HG03442 (cell line): Measurements from ENCODE around the gene LRRC47.
"Not testable (repeated sequence)": the region's sequence is repeated elsewhere in the genome, so short reads cannot be mapped to it uniquely, and the experiment has no call there.

Experiments
- ATAC-seq: cut with Tn5 transposase; IDR thresholded peaks from one replicate; pipeline ENCODE4 v1.9.1; 2021; ENCODE audit warnings: mild to moderate bottlenecking, moderate library complexity; ENCODE audit not compliant: unreplicated experiment

The LRRC47 gene

GRCh38 chr1:3749512-3749911 lies 46.8 kb downstream of the LRRC47 start:
- no peak for ATAC-seq

GRCh38 chr1:3748316-3748900 lies 47.9 kb downstream of the LRRC47 start:
- ATAC-seq: not testable (repeated sequence)

GRCh38 chr1:3747903-3748302 lies 48.4 kb downstream of the LRRC47 start:
- ATAC-seq: no peak

GRCh38 chr1:3747522-3747848 lies 48.8 kb downstream of the LRRC47 start:
- no peak for ATAC-seq

GRCh38 chr1:3746830-3747521 lies 49.3 kb downstream of the LRRC47 start:
- ATAC-seq: no peak

GRCh38 chr1:3746389-3746829 lies 49.9 kb downstream of the LRRC47 start:
- ATAC-seq: no peak

GRCh38 chr1:3745590-3746381 lies 50.5 kb downstream of the LRRC47 start:
- no peak for ATAC-seq

GRCh38 chr1:3745071-3745470 lies 51.2 kb downstream of the LRRC47 start:
- no peak for ATAC-seq

- ATAC-seq: no peak
Observed at GRCh38 chr1:3744646-3745045, 51.7 kb downstream of the LRRC47 start.

- ATAC-seq: no peak
Observed at GRCh38 chr1:3743826-3744225, 52.5 kb downstream of the LRRC47 start.

- no peak for ATAC-seq
Observed at GRCh38 chr1:3743421-3743820, 52.9 kb downstream of the LRRC47 start.

- ATAC-seq: no peak
Observed at GRCh38 chr1:3742439-3743298, 53.6 kb downstream of the LRRC47 start.

- ATAC-seq: no peak
Observed at GRCh38 chr1:3741566-3742438, 54.5 kb downstream of the LRRC47 start.

GRCh38 chr1:3740752-3741151 lies 55.5 kb downstream of the LRRC47 start:
- no peak for ATAC-seq

GRCh38 chr1:3740042-3740441 lies 56.3 kb downstream of the LRRC47 start:
- no peak for ATAC-seq

GRCh38 chr1:3738943-3739342 lies 57.4 kb downstream of the LRRC47 start:
- ATAC-seq: no peak

- ATAC-seq: no peak
Observed at GRCh38 chr1:3736708-3737107, 59.6 kb downstream of the LRRC47 start.

GRCh38 chr1:3736131-3736561 lies 60.2 kb downstream of the LRRC47 start:
- no peak for ATAC-seq

- ATAC-seq: no peak
Observed at GRCh38 chr1:3735688-3736087, 60.6 kb downstream of the LRRC47 start.

- no peak for ATAC-seq
Observed at GRCh38 chr1:3735027-3735681, 61.1 kb downstream of the LRRC47 start.
